H1 (cell line): ENCODE measurements around the gene CACNA2D4. TPM values are rescaled to one million over a fixed set of nuclear protein-coding genes. Genes with fewer than 3 reads are reported as not detected.

Experiments used
- CTCF ChIA-PET: fragments of 300-600 bp; sonication (Branson Sonifier 250); formaldehyde crosslinking; loops from one replicate; lab custom pipeline; 2021; ENCODE audit not compliant: partially characterized antibody; lab: Charles Lee
- POLR2A ChIA-PET: fragments of 300-600 bp; sonication (Branson Sonifier 250); formaldehyde crosslinking; loops from one replicate; lab custom pipeline; 2021; ENCODE audit warnings: inconsistent platforms; ENCODE audit not compliant: partially characterized antibody; lab: Charles Lee
- DNase-seq, 2 experiments: peaks; one replicate each; pipeline versions ENCODE4 v3.0.0 to v3.0.0-alpha.2; 2010 to 2022; ENCODE audit warnings: low spot score in 2 of 2, low read depth in 1 of 2, mixed read lengths in 1 of 2
- FAIRE-seq: peaks from 2 replicates; lab custom pipeline; 2011; peaks lifted over from hg19 to GRCh38; lab: Jason Lieb, UNC
- H2AFZ ChIP-seq: 2 replicates; pipeline ENCODE4 v1.8.1; 2012; ENCODE audit warnings: low read length, inconsistent platforms
- H2AK5ac ChIP-seq: 2 replicates; pipeline ENCODE4 v1.6.1; 2013; ENCODE audit warnings: low read depth, low read length
- H2BK120ac ChIP-seq: replicated peaks from 2 replicates; pipeline ENCODE3; 2013; ENCODE audit warnings: low read depth, low read length, inconsistent platforms
- H2BK12ac ChIP-seq: 2 replicates; pipeline ENCODE4 v1.6.1; 2013; ENCODE audit warnings: low read depth, low read length
- H2BK15ac ChIP-seq: 2 replicates; pipeline ENCODE4 v1.6.1; 2013; ENCODE audit warnings: low read length
- H2BK20ac ChIP-seq: 2 replicates; pipeline ENCODE4 v1.6.1; 2013; ENCODE audit warnings: low read length
- H2BK5ac ChIP-seq: 2 replicates; pipeline ENCODE4 v1.6.1; 2013; ENCODE audit warnings: low read depth, low read length
- H3K14ac ChIP-seq: 2 replicates; pipeline ENCODE4 v1.6.1; 2013; ENCODE audit warnings: inconsistent platforms; ENCODE audit not compliant: insufficient read length
- H3K18ac ChIP-seq: 2 replicates; pipeline ENCODE4 v1.6.1; 2013; ENCODE audit warnings: low read length; ENCODE audit errors: extremely low read depth
- H3K23ac ChIP-seq: 2 replicates; pipeline ENCODE4 v1.6.1; 2013; ENCODE audit warnings: inconsistent platforms; ENCODE audit not compliant: insufficient read length
- H3K23me2 ChIP-seq: 2 replicates; pipeline ENCODE4 v1.6.1; 2013; ENCODE audit warnings: low read depth, low read length
- H3K27ac ChIP-seq: 2 replicates; pipeline ENCODE4 v1.6.1; 2011; ENCODE audit warnings: low read depth, low read length, inconsistent platforms
- H3K27me3 ChIP-seq, 4 experiments: replicated peaks in 1 of 4; 1 replicate in 1 of 4; 2 replicates in 3 of 4; pipeline versions ENCODE4 v1.6.1 to v1.8.1; 2011 to 2013; ENCODE audit warnings: low read length in 3 of 4, mild to moderate bottlenecking in 3 of 4, inconsistent platforms in 2 of 4, mixed read lengths in 2 of 4, moderate library complexity in 1 of 4; ENCODE audit not compliant: control insufficient read depth in 3 of 4, insufficient read depth in 3 of 4; ENCODE audit errors: extremely low read depth in 1 of 4
- H3K36me3 ChIP-seq, 4 experiments: 2 replicates each; pipeline versions ENCODE4 v1.6.1 to v1.8.1; 2011 to 2013; ENCODE audit warnings: mild to moderate bottlenecking in 4 of 4, low read length in 3 of 4, moderate library complexity in 2 of 4, control low read depth in 1 of 4, inconsistent platforms in 1 of 4; ENCODE audit not compliant: insufficient read depth in 4 of 4, control insufficient read depth in 2 of 4
- H3K4ac ChIP-seq: replicated peaks from 2 replicates; pipeline ENCODE3; 2013; ENCODE audit warnings: low read length, low read depth, mixed read lengths, inconsistent platforms; ENCODE audit not compliant: insufficient read length
- H3K4me1 ChIP-seq, 4 experiments: replicated peaks in 1 of 4; 1 replicate in 1 of 4; 2 replicates in 3 of 4; pipeline versions ENCODE4 v1.6.1 to v1.8.1; 2011 to 2013; ENCODE audit warnings: low read length in 3 of 4, inconsistent platforms in 2 of 4, mixed read lengths in 1 of 4; ENCODE audit not compliant: insufficient read depth in 4 of 4, control insufficient read depth in 3 of 4
- H3K4me2 ChIP-seq, 2 experiments: 2 replicates each; pipeline versions ENCODE4 v1.6.1 to v1.8.1; 2011 to 2013; ENCODE audit warnings: low read depth in 2 of 2, low read length in 2 of 2, control low read depth in 1 of 2, inconsistent platforms in 1 of 2, mild to moderate bottlenecking in 1 of 2; ENCODE audit not compliant: insufficient read depth in 1 of 2
- H3K4me3 ChIP-seq, 4 experiments: fragments of 200-600, 300-600 bp in 1 of 4; sonication (generic), shearing (Covaris generic), sonication (Bioruptor Twin) in 1 of 4; 2 replicates each; pipeline versions ENCODE4 v1.5.1 to v1.8.1; 2011 to 2016; ENCODE audit warnings: low read length in 4 of 4, low read depth in 3 of 4, control low read depth in 2 of 4, inconsistent platforms in 2 of 4, mild to moderate bottlenecking in 2 of 4, mixed read lengths in 1 of 4, moderate library complexity in 1 of 4; ENCODE audit not compliant: insufficient read depth in 2 of 4; ENCODE audit errors: extremely low read depth in 1 of 4
- H3K56ac ChIP-seq: replicated peaks from 2 replicates; pipeline ENCODE3; 2013; ENCODE audit warnings: low read depth, mild to moderate bottlenecking, mixed read lengths, low read length, inconsistent platforms; ENCODE audit not compliant: insufficient read length
- H3K79me1 ChIP-seq: 2 replicates; pipeline ENCODE4 v1.6.1; 2013; ENCODE audit warnings: low read depth, low read length, control low read depth
- H3K79me2 ChIP-seq, 2 experiments: 2 replicates each; pipeline versions ENCODE4 v1.6.1 to v1.8.1; 2012 to 2013; ENCODE audit warnings: low read length in 2 of 2, mild to moderate bottlenecking in 2 of 2, inconsistent platforms in 1 of 2; ENCODE audit not compliant: insufficient read depth in 2 of 2, control insufficient read depth in 1 of 2
- H3K9ac ChIP-seq, 4 experiments: replicated peaks in 1 of 4; 1 replicate in 1 of 4; 2 replicates in 3 of 4; pipeline versions ENCODE4 v1.6.1 to v1.8.1; 2011 to 2013; ENCODE audit warnings: low read depth in 3 of 4, low read length in 3 of 4, control low read depth in 2 of 4, mild to moderate bottlenecking in 2 of 4, moderate library complexity in 2 of 4, inconsistent platforms in 1 of 4; ENCODE audit errors: extremely low read depth in 1 of 4
- H3K9me3 ChIP-seq, 2 experiments: 2 replicates each; pipeline versions ENCODE4 v1.6.1 to v1.8.1; 2012 to 2013; ENCODE audit warnings: mild to moderate bottlenecking in 2 of 2, moderate library complexity in 2 of 2, control low read depth in 1 of 2, inconsistent platforms in 1 of 2, low read depth in 1 of 2, low read length in 1 of 2, mixed read lengths in 1 of 2; ENCODE audit not compliant: insufficient read depth in 2 of 2
- H4K20me1 ChIP-seq, 2 experiments: replicated peaks in 1 of 2; 2 replicates each; pipeline versions ENCODE3 to v1.8.1; 2011 to 2013; ENCODE audit warnings: inconsistent platforms in 2 of 2, low read length in 2 of 2, mild to moderate bottlenecking in 1 of 2; ENCODE audit not compliant: insufficient read depth in 2 of 2, control insufficient read depth in 1 of 2
- H4K5ac ChIP-seq: 2 replicates; pipeline ENCODE4 v1.6.1; 2013; ENCODE audit warnings: low read length, low read depth, mixed read lengths, inconsistent platforms; ENCODE audit not compliant: insufficient read length
- H4K8ac ChIP-seq: 2 replicates; pipeline ENCODE4 v1.8.0; 2013; ENCODE audit warnings: mild to moderate bottlenecking, moderate library complexity, low read length, inconsistent platforms; ENCODE audit not compliant: insufficient read depth; ENCODE audit errors: extremely low read depth
- H4K91ac ChIP-seq: replicated peaks from 2 replicates; pipeline ENCODE3; 2013; ENCODE audit warnings: low read length, mixed read lengths, inconsistent platforms; ENCODE audit not compliant: insufficient read length
- ATF3 ChIP-seq: IDR thresholded peaks from 2 replicates; pipeline ENCODE4 v1.6.1; 2011; ENCODE audit warnings: low read depth, mild to moderate bottlenecking, low read length; ENCODE audit not compliant: insufficient read depth
- CHD1 ChIP-seq: IDR thresholded peaks from 2 replicates; pipeline ENCODE4 v1.6.1; 2012; ENCODE audit warnings: low read depth, low read length, improper control_type of control experiment
- CREB1 ChIP-seq: IDR thresholded peaks from 2 replicates; pipeline ENCODE4 v1.6.1; 2012; ENCODE audit warnings: inconsistent platforms
- JUN ChIP-seq: IDR thresholded peaks from 2 replicates; pipeline ENCODE4 v1.6.1; 2011; ENCODE audit warnings: low read depth, mild to moderate bottlenecking, improper control_type of control experiment, low read length
- KDM4A ChIP-seq: IDR thresholded peaks from one replicate; pipeline ENCODE4 v1.7.1; 2012; ENCODE audit warnings: low read depth, mild to moderate bottlenecking, moderate library complexity, low read length, inconsistent platforms; ENCODE audit not compliant: severe bottlenecking
- KDM5A ChIP-seq: fragments of 200-600 bp; IDR thresholded peaks from 2 replicates; pipeline ENCODE4 v1.7.1; 2012; ENCODE audit warnings: mild to moderate bottlenecking, low read length, inconsistent platforms, mixed read lengths
- POLR2AphosphoS5 ChIP-seq: IDR thresholded peaks from 2 replicates; pipeline ENCODE4 v1.6.1; 2011; ENCODE audit warnings: low read depth, low read length
- SP2 ChIP-seq: IDR thresholded peaks from 2 replicates; pipeline ENCODE4 v1.6.1; 2012; ENCODE audit warnings: mild to moderate bottlenecking, low read length, inconsistent platforms
- WGBS, 2 experiments: shearing (Covaris generic) in 1 of 2; methylation state at CpG; one replicate each; pipeline versions ENCODE4 v1.1.6 to v1.1.7; 2013 to 2015; ENCODE audit warnings: low lambda C conversion rate in 2 of 2, mixed read lengths in 2 of 2, inconsistent platforms in 1 of 2, low coverage in 1 of 2, missing lambda C conversion rate in 1 of 2; ENCODE audit not compliant: insufficient replicate concordance in 2 of 2, insufficient coverage in 1 of 2, insufficient read length in 1 of 2; ENCODE audit errors: extremely low coverage in 1 of 2, missing lambda C conversion rate in 1 of 2; 5-methylcytosine and 5-hydroxymethylcytosine counted together
- polyA plus RNA-seq, 7 experiments: library from polyadenylated mRNA; depleted of rRNA in 3 of 7; stranded (reverse) in 5 of 7; unstranded in 2 of 7; fragments of >200 nt in 5 of 7; fragments of 200-250 nt in 2 of 7; gene quantifications; 1 replicate in 5 of 7; 2 replicates in 1 of 7; 4 replicates in 1 of 7; pipeline versions ENCODE4 v1.2.1 to v1.2.3, GENCODE V29; 2011 to 2013; ENCODE audit warnings: missing spikeins in 2 of 7, mixed read lengths in 2 of 7
- total RNA-seq: library from RNA; stranded (reverse); fragmentation: NEBNext Ultra II Directional; extraction: Animal tissue kit (Norgen Biotek cat#: 25700); gene quantifications from 2 replicates; pipeline ENCODE4 v1.2.1, GENCODE V29; 2021
- TF ChIP-seq, protein P1 (sequence below): IDR thresholded peaks from 2 replicates; pipeline ENCODE4 v1.6.1; 2012; ENCODE audit warnings: low read length, inconsistent platforms

The CACNA2D4 gene
- total and polyA plus RNA-seq, 2 of the 8 experiments (the other 6 are each of a cell fraction or from before 2014, with no cell fraction given) = 0.44 to 0.88 TPM

GRCh38 chr12:1873531-1874510 is 44.6 kb downstream of the CACNA2D4 start:
- Histone ChIP-seq H3K9ac (no peak overlapping the region), H4K20me1 (peaks cover 0 to 3% of the 10 kb centered on the region in 2 experiments), H4K5ac (no peak overlapping the region), H3K36me3 (no peaks in the 10 kb centered on the region), H2BK12ac (no peak overlapping the region), H2AK5ac (no peak overlapping the region), H3K23me2 (peaks cover 3% of the 10 kb centered on the region; the same call in 1 of the 2 replicates), H2BK20ac (no peak overlapping the region), H2BK15ac (no peak overlapping the region), H3K4me3 (no peak overlapping the region), H2AFZ (no peak overlapping the region), H3K9me3 (peaks cover 0 to 2% of the 10 kb centered on the region in 2 experiments; a peak in 1 of 4 replicates), H3K56ac (no peak overlapping the region), H2BK5ac (no peak overlapping the region), H3K79me2 (no peaks in the 10 kb centered on the region), H4K91ac (no peak overlapping the region), H3K27ac (no peak overlapping the region), H3K4ac (no peak overlapping the region), H3K79me1 (no peaks in the 10 kb centered on the region; the same call in 1 of the 2 replicates), H3K18ac (no peak overlapping the region), H2BK120ac (no peak overlapping the region), H3K14ac (no peak overlapping the region), H4K8ac (no peak overlapping the region), H3K23ac (no peak overlapping the region), H3K4me1 (peaks cover 0 to 5% (median under 1%) of the 10 kb centered on the region in 4 experiments; a peak in 3 of 7 replicates), H3K27me3 (no peaks in the 10 kb centered on the region; a peak in 2 of 7 replicates), H3K4me2 (no peak overlapping the region)
- POLR2A ChIA-PET = no interaction called here
- CTCF ChIA-PET = interaction anchor here (0.5 to 2.4 kb wide), 9 partner anchors 13 to 209 kb away, joined by 3 to 7 read pairs (median 3); no protein-coding TSS in a partner anchor
- WGBS, 2 experiments = 84% methylated on average over 5 of the region's 5 CpGs; no CpG with 5 or more reads in 1 of the 2 experiments
- no peak for FAIRE-seq
- no peak for DNase-seq
- TF ChIP-seq KDM5A = no peak
- no peak for TF ChIP-seq ATF3
- TF ChIP-seq JUN = no peak
- TF ChIP-seq CHD1 = no peak
- TF ChIP-seq SP2 = no peak
- TF ChIP-seq CREB1 = no peak
- no peak for TF ChIP-seq KDM4A
- no peak for TF ChIP-seq POLR2AphosphoS5
- TF ChIP-seq, protein P1, sequence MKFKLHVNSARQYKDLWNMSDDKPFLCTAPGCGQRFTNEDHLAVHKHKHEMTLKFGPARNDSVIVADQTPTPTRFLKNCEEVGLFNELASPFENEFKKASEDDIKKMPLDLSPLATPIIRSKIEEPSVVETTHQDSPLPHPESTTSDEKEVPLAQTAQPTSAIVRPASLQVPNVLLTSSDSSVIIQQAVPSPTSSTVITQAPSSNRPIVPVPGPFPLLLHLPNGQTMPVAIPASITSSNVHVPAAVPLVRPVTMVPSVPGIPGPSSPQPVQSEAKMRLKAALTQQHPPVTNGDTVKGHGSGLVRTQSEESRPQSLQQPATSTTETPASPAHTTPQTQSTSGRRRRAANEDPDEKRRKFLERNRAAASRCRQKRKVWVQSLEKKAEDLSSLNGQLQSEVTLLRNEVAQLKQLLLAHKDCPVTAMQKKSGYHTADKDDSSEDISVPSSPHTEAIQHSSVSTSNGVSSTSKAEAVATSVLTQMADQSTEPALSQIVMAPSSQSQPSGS = no peak
